Measurements from ENCODE around the gene PDIA6. TPM values are rescaled to one million over a fixed set of nuclear protein-coding genes. Genes with fewer than 3 reads are reported as not detected.

The PDIA6 gene
- total RNA-seq, 1 experiment from 2014 or later, result 317 TPM

- H3K4me1 Mint-ChIP-seq (ENCODE audit: low read depth, unreplicated experiment), result no peaks in the 10 kb centered on the region
- no TSS peak for BruUV-seq (replicated peaks)
- H3K9me3 Mint-ChIP-seq (ENCODE audit: low read depth, unreplicated experiment), result no peaks in the 10 kb centered on the region
- CTCF ChIA-PET, result interaction anchor here (0.7 kb wide), 1 partner anchor 25 kb away, joined by 3 read pairs; no protein-coding TSS in a partner anchor
- H3K36me3 Mint-ChIP-seq (ENCODE audit: insufficient read depth, unreplicated experiment), result no peaks in the 10 kb centered on the region
- peaks cover 25% of the 10 kb centered on the region for H3K27me3 Mint-ChIP-seq (ENCODE audit: unreplicated experiment)
- DNase-seq, result no peak
- intact Hi-C loops (cut with micrococcal nuclease; ENCODE audit: unreplicated experiment), result no loop called here
- H3K27ac Mint-ChIP-seq (ENCODE audit: unreplicated experiment), result no peak overlapping the region
- TF ChIP-seq CTCF (IDR thresholded peaks at IDR 0.05; ENCODE audit: unreplicated experiment), result no peak
- no peak overlapping the region for H3K4me3 Mint-ChIP-seq (ENCODE audit: low read depth, unreplicated experiment)
Observed at GRCh38 chr2:10733566-10733925, 79.0 kb downstream of the PDIA6 start.

Other genes starting within 250 kb of the PDIA6 start
- 31.3 and 32.6 TPM in 2 replicates for gene NOL10, start 122.8 kb downstream of the PDIA6 start, total RNA-seq (2022)
- gene ATP6V1C2, start 91.2 kb downstream of the PDIA6 start, total RNA-seq (2022), result 0.28 and 0.61 TPM in 2 replicates
- not detected in 2 replicates for gene KCNF1, start 99.1 kb upstream of the PDIA6 start, total RNA-seq (2022)